Heart right ventricle (tissue), 16 donors: ENCODE data around the gene ECI1. TPM values are rescaled to one million over a fixed set of nuclear protein-coding genes. Genes with fewer than 3 reads are reported as not detected.

Experiments
- ATAC-seq, 8 donors: fragments of 200-7000 bp; cut with Tn5 transposase; one replicate each; pipeline ENCODE4 v1.9.1; 2020; ENCODE audit warnings: mild to moderate bottlenecking in 8 of 8, moderate library complexity in 8 of 8, moderate number of reproducible peaks in 1 of 8
- DNase-seq, 2 donors: peaks; one replicate each; pipeline ENCODE4 v3.0.0-alpha.2; 2020
- H3K27ac ChIP-seq, 10 donors: fragments of 200-600 bp; sonication (generic) in 2 of 10; one replicate each; pipeline versions ENCODE4 v1.5.0 to v1.8.0; 2020 to 2022; ENCODE audit warnings: mild to moderate bottlenecking in 3 of 10
- H3K27me3 ChIP-seq, 7 donors: fragments of 200-600 bp; one replicate each; pipeline ENCODE4 v1.8.0; 2021 to 2022; ENCODE audit warnings: mild to moderate bottlenecking in 2 of 7
- H3K36me3 ChIP-seq, 9 donors: fragments of 200-600 bp; sonication (generic) in 1 of 9; one replicate each; pipeline versions ENCODE4 v1.5.0 to v1.8.0; 2020 to 2022; ENCODE audit warnings: mild to moderate bottlenecking in 2 of 9
- H3K4me1 ChIP-seq, 9 donors: fragments of 200-600 bp; sonication (generic) in 1 of 9; one replicate each; pipeline versions ENCODE4 v1.5.0 to v1.8.0; 2020 to 2022; ENCODE audit warnings: mild to moderate bottlenecking in 4 of 9
- H3K4me3 ChIP-seq, 10 donors: fragments of 200-600 bp; sonication (generic) in 2 of 10; one replicate each; pipeline versions ENCODE4 v1.5.0 to v1.8.0; 2020 to 2022; ENCODE audit warnings: mild to moderate bottlenecking in 7 of 10, moderate library complexity in 2 of 10
- H3K9me3 ChIP-seq, 11 donors: fragments of 200-600 bp in 10 of 11; sonication (generic) in 2 of 11; one replicate each; pipeline versions ENCODE4 v1.5.0 to v1.8.0; 2013 to 2022; ENCODE audit warnings: mild to moderate bottlenecking in 2 of 11, control low read depth in 1 of 11, moderate library complexity in 1 of 11
- CTCF ChIP-seq, 9 donors: fragments of 200-600 bp; sonication (generic) in 2 of 9; IDR thresholded peaks; one replicate each; pipeline versions ENCODE4 v1.5.0 to v1.8.0; 2021 to 2022; ENCODE audit warnings: antibody characterized with exemption in 9 of 9, mild to moderate bottlenecking in 5 of 9, moderate library complexity in 1 of 9
- WGBS, 2 donors: extraction: QIAGEN DNeasy Blood & Tissue Kit; methylation state at CpG; one replicate each; pipeline ENCODE4 v1.1.7; 2013; ENCODE audit warnings: inconsistent platforms in 1 of 2; 5-methylcytosine and 5-hydroxymethylcytosine counted together
- intact Hi-C, 10 donors: fragments of 100-400 bp; cut with DNase I; formaldehyde crosslinking; loops; one replicate each; pipeline versions ENCODE4 v1.11.1 to v1.14.2; 2022
- polyA plus RNA-seq, 2 donors: library from polyadenylated mRNA; stranded (reverse); fragments of 200-250 nt; gene quantifications; one replicate each; pipeline ENCODE4 v1.2.3, GENCODE V29; 2013
- total RNA-seq, 10 donors: library from RNA; stranded (reverse); fragmentation: NEBNext Ultra II Directional in 3 of 10; extraction: Animal tissue kit (Norgen Biotek cat#: 25700) in 3 of 10; gene quantifications; one replicate each; pipeline versions ENCODE4 v1.2.1 to v1.2.4, GENCODE V29; 2021 to 2023
- donor health status: Arrhythmogenic right ventricular cardiomyopathy.
- donor health status: ischemic (EF 13 %, LVEDD 7.1; RV severe dilation, severe dysfunction).
- donor health status: healthy with polysubstance abuse.
- donor health status: DM: no; HTN: yes; CAD: no.
- donor health status: DM: no; HTN: no; CAD: no.
- donor health status: ischemic (EF 25% LVEDD 6.9; RV normal size, moderate dysfunction).
- donor health status: ischemic (EF 25% LVEDD 5.7; RV mildly dilated, moderate dysfunction).
- donor health status: healthy.
- donor health status: DM: yes; HTN: yes; CAD: no.
- donor health status: Ischemic cardiomyopathy.
- donor health status: ischemic (EF 35%, LVEDD 5.7; RV mildly dilated, moderate dysfunction).
- donor health status: nonischemic (EF 11% LVEDD 7.7; RV severe dilation, severe dysfunction).
- donor health status: DM: yes; HTN: yes; CAD: no.
- donor health status: PGD.
- donor health status: ischemic (EF 29% LVEDD 5.4; RV normal size, mild dysfunction).
- donor health status: nonischemic (EF 23%, LVEDD 6.1; RV moderate dilation, normal function).

Gene ECI1
- total and polyA plus RNA-seq, 12 donors: 118 to 491 (median 155) TPM

- WGBS, 2 donors: 68 to 69% methylated on average over 24 of the region's 24 CpGs
- Histone ChIP-seq H3K9me3 (no peaks in the 10 kb centered on the region), H3K27ac (peak within 1 kb of the TSS in 6 of 10 donors; percentile 43 to 94 (median 88)), H3K4me3 (no peak within 1 kb of the TSS), H3K36me3 (peaks cover 0 to 39% (median 18%) of the 10 kb centered on the region in 9 donors), H3K27me3 (no peaks in the 10 kb centered on the region), H3K4me1 (peaks cover 27 to 59% (median 42%) of the 10 kb centered on the region in 9 donors)
- ATAC-seq (no peak), DNase-seq (no peak)
- intact Hi-C loops: no loop called here
- TF ChIP-seq CTCF (IDR thresholded peaks at IDR 0.05): no peak
These were observed 40.7 kb downstream of the ECI1 start, which contains the start of gene BRICD5 for GRCh38 chr16:2210386-2211365. BRICD5 (minus strand) TSS chr16:2210863; CDS start chr16:2210833, 30 bp downstream.

GRCh38 chr16:2210009-2210332 lies 41.4 kb downstream of the ECI1 start:
- ATAC-seq: no peak
- peaks cover 27 to 60% (median 41%) of the 10 kb centered on the region in 9 donors for H3K4me1 ChIP-seq
- DNase-seq: no peak
- no peaks in the 10 kb centered on the region for H3K9me3 ChIP-seq
- peaks cover 0 to 39% (median 18%) of the 10 kb centered on the region in 9 donors for H3K36me3 ChIP-seq
- H3K4me3 ChIP-seq: no peak overlapping the region
- TF ChIP-seq CTCF (IDR thresholded peaks at IDR 0.05): no peak
- no peaks in the 10 kb centered on the region for H3K27me3 ChIP-seq
- intact Hi-C loops: no loop called here
- no peak overlapping the region for H3K27ac ChIP-seq
- WGBS, 2 donors: 91 to 94% methylated on average over 17 of the region's 17 CpGs

GRCh38 chr16:2209258-2210008 lies 42.0 kb downstream of the ECI1 start:
- Histone ChIP-seq H3K4me3 (no peak overlapping the region), H3K27ac (no peak overlapping the region), H3K4me1 (peaks cover 27 to 66% (median 47%) of the 10 kb centered on the region in 9 donors), H3K36me3 (peaks cover 0 to 39% (median 18%) of the 10 kb centered on the region in 9 donors), H3K9me3 (no peaks in the 10 kb centered on the region), H3K27me3 (no peaks in the 10 kb centered on the region)
- DNase-seq (no peak), ATAC-seq (no peak)
- TF ChIP-seq CTCF (IDR thresholded peaks at IDR 0.05): no peak
- intact Hi-C loops: loop anchor here in 1 of 10 donors (5.0 kb wide), 1 partner anchor 52 kb away; the partner anchor contains the start of gene TRAF7
- WGBS, 2 donors: 90 to 92% methylated on average over 29 of the region's 29 CpGs

GRCh38 chr16:2208772-2209171 lies 42.6 kb downstream of the ECI1 start:
- H3K36me3 ChIP-seq: peaks cover 0 to 39% (median 18%) of the 10 kb centered on the region in 9 donors
- 93 to 95% methylated on average over 9 of the region's 9 CpGs for WGBS, 2 donors
- ATAC-seq (no peak), DNase-seq (no peak)
- H3K27me3 ChIP-seq: no peaks in the 10 kb centered on the region
- H3K27ac ChIP-seq: no peak overlapping the region
- TF ChIP-seq CTCF (IDR thresholded peaks at IDR 0.05): no peak
- intact Hi-C loops: loop anchor here in 1 of 10 donors (5.0 kb wide), 1 partner anchor 51 kb away; the partner anchor contains the start of gene TRAF7
- no peaks in the 10 kb centered on the region for H3K9me3 ChIP-seq
- H3K4me3 ChIP-seq: no peak overlapping the region
- H3K4me1 ChIP-seq: peaks cover 26 to 62% (median 43%) of the 10 kb centered on the region in 9 donors
